ENCODE measurements around the gene TMEM131. TPM values are rescaled to one million over a fixed set of nuclear protein-coding genes. Genes with fewer than 3 reads are reported as not detected.

The TMEM131 gene
- total RNA-seq, 1 donor: 45.1 TPM

DNA sequence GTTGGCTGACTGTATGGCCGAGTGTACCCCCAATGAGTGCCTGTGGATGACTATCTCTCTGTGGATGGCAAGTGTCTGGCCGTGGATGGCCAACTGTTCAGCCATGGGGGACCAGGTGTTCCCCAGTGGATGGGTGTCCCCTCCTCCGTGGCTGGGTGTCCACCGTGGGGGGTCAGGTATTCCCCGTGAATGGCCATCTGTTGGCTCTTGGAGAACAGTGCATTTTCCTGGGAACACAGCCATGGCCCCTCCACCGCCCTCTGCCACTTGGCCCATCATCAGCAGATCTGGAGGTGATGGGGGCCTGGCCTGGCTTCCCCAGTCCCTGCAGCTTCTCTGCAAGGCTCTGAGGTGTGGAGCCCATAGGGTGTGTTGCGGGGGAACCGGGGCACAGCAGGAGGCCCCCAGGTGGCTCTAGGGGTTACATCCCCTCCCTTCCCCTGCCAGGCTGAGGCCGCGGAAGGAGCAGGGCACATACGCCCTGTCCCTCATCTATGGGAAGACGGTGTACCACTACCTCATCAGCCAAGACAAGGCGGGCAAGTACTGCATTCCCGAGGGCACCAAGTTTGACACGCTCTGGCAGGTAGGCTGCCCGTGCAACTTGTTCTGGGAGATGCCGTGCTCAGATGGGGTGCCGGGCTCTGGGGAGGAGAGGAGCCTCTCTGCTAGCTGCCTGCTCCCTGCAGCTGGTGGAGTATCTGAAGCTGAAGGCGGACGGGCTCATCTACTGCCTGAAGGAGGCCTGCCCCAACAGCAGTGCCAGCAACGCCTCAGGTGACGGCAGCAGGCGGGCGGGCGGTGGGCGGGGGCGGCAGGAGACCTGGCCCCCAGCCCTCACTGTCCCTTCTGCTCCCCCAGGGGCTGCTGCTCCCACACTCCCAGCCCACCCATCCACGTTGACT, 263.1 kb downstream of the TMEM131 start:
- TF ChIP-seq, protein P1, sequence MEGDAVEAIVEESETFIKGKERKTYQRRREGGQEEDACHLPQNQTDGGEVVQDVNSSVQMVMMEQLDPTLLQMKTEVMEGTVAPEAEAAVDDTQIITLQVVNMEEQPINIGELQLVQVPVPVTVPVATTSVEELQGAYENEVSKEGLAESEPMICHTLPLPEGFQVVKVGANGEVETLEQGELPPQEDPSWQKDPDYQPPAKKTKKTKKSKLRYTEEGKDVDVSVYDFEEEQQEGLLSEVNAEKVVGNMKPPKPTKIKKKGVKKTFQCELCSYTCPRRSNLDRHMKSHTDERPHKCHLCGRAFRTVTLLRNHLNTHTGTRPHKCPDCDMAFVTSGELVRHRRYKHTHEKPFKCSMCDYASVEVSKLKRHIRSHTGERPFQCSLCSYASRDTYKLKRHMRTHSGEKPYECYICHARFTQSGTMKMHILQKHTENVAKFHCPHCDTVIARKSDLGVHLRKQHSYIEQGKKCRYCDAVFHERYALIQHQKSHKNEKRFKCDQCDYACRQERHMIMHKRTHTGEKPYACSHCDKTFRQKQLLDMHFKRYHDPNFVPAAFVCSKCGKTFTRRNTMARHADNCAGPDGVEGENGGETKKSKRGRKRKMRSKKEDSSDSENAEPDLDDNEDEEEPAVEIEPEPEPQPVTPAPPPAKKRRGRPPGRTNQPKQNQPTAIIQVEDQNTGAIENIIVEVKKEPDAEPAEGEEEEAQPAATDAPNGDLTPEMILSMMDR (IDR thresholded peaks at IDR 0.05; ENCODE audit: insufficient read depth, low read length): no peak

DNA sequence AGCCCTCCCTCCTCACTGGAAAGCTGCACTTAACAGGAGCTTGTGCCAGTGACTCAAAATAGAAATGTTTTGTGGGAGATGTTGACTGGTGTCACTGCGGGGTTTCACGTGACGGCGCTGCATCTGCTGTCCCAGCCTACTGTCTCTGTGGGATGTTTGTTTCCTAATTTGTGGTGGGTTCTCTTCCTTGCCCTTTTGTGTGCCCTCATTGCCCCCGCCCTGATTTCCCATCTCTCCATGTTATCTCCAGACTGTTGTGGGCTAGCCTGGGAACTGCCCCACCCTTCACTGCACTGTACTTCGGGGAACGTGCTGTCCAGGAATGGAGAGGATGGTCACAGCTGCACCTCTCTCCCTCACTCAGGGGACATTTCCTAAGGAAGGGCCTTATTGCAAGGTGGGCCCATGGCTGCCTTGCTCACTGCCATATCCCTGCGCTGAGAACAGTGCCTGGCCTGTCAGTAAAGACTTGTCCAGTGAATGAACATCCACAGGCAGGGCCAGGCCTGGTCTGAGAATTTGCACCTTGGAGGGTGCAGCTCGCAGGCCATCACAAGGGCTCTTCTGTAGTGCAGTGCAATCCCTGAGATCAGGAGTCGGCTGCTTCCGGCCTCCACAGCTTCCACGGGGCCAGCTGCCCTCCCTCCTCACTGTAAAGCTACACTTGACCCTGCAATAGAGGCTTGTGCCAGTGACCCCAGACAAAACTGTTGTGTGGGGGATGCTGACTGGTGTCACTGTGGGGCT, 264.3 kb downstream of the TMEM131 start:
- DNase-seq (ENCODE audit: low read depth): no peak
- TF ChIP-seq, protein P1 (IDR thresholded peaks at IDR 0.05; ENCODE audit: insufficient read depth, low read length): no peak
- no peak overlapping the region for H3K4me3 ChIP-seq (ENCODE audit: low read depth, low read length)

More for the DNA sequence above, 263.1 kb downstream of the TMEM131 start:
- no peak overlapping the region for H3K4me3 ChIP-seq (ENCODE audit: low read depth, low read length)
- DNase-seq (ENCODE audit: low read depth): no peak

DNA sequence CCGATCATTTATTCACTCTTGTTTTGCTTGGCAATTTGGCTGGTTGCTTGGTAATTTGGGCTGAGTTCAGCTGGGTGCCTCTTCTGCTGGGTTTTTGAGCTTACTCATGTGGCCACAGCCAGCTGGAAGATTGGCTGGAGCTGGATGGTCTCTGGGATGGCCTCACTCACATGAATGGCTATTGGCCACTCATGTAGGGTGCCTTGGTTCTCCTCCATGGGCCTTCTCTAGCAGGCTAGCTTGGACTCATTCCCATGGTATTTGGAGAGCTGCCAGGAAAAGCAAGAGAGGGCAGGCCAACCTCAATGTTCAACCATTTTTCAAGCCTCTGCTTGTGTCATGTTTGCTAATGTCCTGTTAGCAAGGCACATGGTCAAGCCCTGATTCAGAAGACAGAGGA, 265.5 kb downstream of the TMEM131 start:
- peak; percentile 8 for DNase-seq (ENCODE audit: low read depth)
- TF ChIP-seq, protein P1 (IDR thresholded peaks at IDR 0.05; ENCODE audit: insufficient read depth, low read length): no peak

DNA sequence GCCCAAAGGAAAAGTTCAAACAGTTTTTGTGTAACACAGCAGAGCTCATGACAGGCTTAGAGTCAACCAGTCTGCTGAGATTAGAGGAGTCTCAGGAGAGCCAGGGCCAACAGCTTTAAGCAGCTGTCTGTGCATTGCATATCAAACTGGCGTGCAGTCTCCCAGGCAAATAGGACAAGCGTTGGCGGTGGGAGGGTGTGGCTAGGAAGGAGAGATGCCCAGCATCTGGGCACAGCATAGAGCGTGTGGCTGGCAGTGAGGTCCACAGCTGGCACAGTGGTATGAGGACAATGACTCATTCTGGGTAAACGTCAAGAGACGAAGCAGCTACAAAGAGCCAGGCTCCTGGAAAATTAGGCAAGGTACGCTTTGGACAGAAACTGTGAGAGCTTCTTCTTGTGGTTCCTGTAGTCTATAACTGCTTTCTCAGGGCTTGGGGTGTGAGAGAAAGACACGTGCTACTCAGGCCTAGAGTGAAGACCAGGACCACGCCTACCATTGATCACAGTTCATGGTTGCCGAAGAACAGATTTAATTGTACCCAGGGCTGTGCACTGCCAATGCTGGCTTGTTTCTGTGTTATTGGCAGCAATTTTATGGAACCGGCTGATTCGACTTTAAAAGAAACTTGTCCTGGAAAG, 267.5 kb downstream of the TMEM131 start:
- TF ChIP-seq, protein P1 (IDR thresholded peaks at IDR 0.05; ENCODE audit: insufficient read depth, low read length): no peak
- no peak overlapping the region for H3K4me3 ChIP-seq (ENCODE audit: low read depth, low read length)
- peak; percentile 10 for DNase-seq (ENCODE audit: low read depth)

More for the DNA sequence above, 265.5 kb downstream of the TMEM131 start:
- H3K4me3 ChIP-seq (ENCODE audit: low read depth, low read length): no peak overlapping the region

DNA sequence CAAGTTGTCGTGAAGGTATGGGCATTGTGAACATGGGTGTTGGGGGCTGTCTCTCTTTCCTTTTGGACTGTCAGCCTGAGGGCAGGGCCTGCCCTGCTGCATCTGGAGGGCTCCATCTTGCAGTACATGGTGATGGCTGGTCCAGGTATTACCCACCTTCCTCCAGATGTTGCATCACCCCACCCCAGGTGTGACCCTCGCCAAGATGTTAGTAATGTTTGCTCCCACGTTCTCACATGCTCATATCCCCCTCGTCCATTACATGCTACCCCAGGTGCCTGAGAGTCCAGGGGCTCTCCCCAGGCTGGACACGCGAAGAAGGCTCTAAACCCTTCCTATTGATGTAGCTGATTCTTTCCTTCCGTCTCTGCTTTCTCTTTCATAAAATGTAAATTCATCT, 268.5 kb downstream of the TMEM131 start:
- H3K4me3 ChIP-seq (ENCODE audit: low read depth, low read length): no peak overlapping the region
- DNase-seq (ENCODE audit: low read depth): no peak
- TF ChIP-seq, protein P1 (IDR thresholded peaks at IDR 0.05; ENCODE audit: insufficient read depth, low read length): no peak

DNA sequence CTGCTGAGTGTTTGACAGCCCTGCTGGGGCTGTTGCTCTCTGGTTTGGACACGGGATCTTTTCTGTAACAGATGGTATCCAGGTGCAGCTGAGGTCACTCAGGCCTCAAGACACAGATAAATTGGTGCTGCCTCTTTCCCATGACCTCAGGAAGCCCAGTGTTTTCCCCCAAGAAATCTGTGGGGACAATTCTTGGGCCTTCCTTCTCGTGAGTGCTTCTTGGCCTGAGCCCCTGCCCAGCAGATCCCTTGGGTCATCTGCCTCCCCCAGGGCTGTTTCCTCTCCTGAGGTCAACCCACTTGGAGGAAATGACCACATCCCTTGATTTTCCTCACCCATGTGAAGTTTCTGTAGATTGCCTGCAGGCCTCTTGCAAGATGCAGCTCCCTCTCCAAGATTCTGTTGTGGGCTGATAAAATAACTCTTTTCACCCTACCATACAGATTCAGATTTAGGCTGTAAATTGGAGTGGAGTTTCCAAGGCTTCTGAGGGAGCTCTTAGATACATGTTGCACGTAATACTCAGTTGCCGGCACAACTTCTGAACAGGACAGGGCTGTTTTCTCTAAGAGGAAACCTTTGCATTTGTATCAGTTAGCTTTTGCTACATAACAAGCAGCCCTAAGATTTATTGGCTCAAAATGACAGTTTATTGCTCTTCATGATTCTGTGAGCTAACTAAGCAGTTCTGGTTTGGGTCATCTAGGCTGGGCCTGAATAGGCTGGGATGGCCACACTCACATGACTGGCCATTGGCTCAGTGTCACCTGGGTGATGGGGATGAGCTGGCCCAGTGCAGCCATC, 269.3 kb downstream of the TMEM131 start:
- DNase-seq (ENCODE audit: low read depth): no peak
- TF ChIP-seq, protein P1 (IDR thresholded peaks at IDR 0.05; ENCODE audit: insufficient read depth, low read length): no peak
- no peak overlapping the region for H3K4me3 ChIP-seq (ENCODE audit: low read depth, low read length)
